ENCODE measurements around the gene TMEM219.

- no peak for TF ChIP-seq CTCF (IDR thresholded peaks at IDR 0.05)
- TF ChIP-seq POLR2A (IDR thresholded peaks at IDR 0.05): no peak
These were observed 6.3 kb downstream of the TMEM219 start for GRCh38 chr16:29968205-29968604.

Measured in breast epithelium (tissue), 3 donors.